NCI-H82 (cell line): ENCODE results near the gene STK32A.

ENCODE experiments used
- DNase-seq: peaks from one replicate; lab custom pipeline; 2025; lab: John Stamatoyannopoulos, UW

STK32A gene

GRCh38 chr5:147391781-147392180 lies 157.0 kb downstream of the STK32A start:
- peak; percentile 54 for DNase-seq

GRCh38 chr5:147393874-147394672 lies 159.2 kb downstream of the STK32A start:
- peak; percentile 11 for DNase-seq

DNA sequence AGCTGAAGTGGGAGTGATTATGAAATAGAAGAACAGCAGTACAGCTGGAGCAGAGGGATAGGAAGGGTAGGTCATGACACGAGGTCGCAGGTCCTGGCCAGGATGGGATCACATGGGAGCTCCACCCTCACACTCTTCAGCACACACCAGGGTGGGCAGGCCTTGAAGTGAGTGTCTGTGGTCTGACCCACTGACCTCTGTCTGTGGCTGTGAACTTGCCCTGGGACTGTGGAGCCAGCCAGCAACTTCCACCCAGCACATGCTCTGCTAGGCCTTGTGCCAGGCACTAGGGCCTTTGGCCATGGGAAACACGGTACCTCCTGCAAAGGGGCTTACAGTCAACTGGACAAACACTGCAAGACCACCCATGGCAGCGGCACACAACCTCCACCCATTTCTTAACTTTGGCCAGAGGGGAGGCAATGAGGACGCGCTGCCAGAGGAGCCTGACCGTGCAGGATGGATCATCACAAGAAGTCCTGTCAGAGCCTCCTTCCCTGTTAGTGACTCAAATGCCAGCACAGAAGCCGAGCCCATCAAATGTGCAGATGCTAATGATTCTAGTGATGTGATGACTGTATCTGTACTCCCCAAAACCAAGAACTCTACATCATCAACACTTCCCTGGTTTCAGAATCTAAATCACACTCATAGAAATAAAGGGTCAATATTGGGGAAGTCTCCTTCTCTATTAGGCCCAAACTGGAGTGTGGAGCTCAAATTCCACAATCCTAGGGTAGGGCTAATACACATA lies 161.4 kb downstream of the STK32A start:
- no peak for DNase-seq

DNA sequence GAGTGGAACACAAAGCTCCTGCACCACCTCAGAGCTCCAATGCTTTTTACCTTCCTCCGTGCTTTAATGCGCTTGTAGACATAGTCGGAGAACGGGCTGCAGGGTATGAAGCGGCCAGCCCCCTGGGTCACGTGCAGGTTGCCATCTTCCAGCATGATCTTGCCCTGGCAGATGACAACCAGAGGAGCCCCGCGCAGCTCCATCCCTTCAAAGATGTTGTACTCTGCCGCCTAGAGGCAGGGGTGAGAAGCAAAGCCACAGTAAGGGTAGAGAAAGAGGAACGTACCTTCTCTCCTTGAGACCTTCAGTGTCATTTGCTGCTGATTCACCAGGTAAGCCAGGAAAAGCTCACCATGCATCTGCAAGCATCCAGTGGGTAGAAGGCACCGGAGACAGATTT lies 162.8 kb downstream of the STK32A start:
- peak; percentile 19 for DNase-seq

- DNase-seq = no peak
These were observed 164.0 kb downstream of the STK32A start for GRCh38 chr5:147398860-147399259.

GRCh38 chr5:147400126-147400809 lies 165.4 kb downstream of the STK32A start:
- no peak for DNase-seq

GRCh38 chr5:147400881-147401280 lies 166.1 kb downstream of the STK32A start:
- no peak for DNase-seq

DNA sequence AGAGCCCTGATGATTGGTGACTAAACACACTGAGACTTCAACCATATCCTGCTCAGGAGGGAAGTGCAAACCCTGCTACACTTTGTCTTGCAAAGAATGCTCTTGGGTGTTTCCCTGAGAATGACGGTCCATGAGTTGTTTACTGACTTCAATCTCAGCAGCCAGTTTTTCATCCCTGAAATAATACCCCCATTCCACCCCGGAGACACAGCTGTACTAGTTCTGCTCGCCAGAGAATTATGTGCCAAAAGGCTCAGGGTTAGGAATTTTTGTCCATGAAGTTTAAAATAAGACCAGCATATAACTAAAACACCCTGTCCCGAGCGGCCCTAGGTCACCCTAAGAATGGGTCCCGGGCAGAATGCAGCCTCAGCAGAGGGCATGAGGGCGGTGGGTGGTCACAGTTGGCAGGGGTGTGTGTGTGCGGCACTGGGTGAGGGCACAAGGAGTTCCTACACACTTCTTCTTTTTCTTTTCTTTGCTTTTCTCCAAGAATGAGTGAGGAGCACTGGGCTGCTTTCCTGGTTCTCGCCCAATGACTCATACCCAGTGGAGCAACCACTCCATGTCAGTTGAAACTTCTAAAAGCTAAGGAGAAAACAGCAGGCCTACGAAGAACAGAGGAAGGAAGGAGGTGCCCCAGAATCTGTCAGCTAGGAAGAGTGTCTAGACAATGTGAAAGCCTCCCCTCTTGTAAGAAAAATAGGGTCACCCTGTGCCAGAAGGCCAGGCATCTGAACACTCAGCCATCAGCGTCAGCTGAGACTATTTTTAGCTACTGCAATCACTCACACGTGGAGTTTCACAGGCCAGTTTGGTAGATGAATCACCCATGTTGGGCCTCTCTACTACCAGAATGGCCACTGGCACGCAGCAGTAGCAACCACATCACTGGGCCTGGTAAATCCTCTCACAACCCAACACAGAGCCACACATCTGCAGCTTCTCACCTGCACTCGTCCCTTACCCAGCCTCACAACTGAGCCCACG lies 169.1 kb downstream of the STK32A start:
- no peak for DNase-seq

GRCh38 chr5:147404706-147405105 lies 169.9 kb downstream of the STK32A start:
- DNase-seq = no peak

DNA sequence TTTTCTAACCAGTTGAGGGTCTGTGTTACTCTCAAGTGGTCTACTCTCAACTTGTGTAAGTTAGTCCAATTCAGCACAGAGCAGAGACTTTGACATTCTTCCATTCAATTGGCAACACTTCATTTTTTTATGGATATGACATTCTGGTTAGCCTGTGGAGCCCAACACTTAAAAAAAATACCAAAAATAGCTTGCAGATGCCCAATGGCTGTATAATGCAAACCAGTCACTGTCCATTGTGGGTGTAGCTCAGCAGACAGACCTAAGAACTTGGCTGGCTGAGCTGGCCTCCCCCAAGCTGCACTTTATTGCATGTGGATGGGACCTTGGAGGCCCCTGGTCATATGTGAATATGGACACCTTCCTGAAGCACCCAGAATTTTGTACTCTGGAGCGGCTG lies 171.8 kb downstream of the STK32A start:
- no peak for DNase-seq

DNA sequence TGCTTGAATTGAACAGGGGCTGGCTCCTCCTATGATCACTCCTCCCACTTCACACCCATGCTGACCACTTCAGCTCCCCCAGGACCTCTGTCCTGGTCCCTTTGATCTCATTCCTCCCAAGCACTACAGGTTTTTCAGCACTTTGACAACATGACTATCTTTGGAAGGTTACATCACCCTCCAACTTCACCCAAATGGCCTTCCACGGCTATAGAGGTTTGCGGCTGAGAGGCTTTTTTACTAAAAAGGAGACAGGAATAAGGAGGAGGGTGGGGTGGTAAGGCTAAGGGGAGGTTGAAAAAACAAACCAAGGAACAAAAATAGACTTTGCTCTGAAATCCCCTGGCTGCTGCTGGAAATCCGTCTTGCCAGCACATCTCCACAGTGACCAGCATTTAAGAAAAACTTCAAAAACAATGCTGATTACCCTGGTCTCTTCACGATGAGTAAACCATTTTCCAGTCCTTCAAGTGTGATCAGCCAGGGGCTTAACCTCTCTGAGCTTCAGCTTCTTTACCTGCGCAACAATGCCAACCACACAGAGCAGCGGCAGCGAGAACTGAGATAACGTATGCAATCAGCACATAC lies 172.4 kb downstream of the STK32A start:
- no peak for DNase-seq

DNA sequence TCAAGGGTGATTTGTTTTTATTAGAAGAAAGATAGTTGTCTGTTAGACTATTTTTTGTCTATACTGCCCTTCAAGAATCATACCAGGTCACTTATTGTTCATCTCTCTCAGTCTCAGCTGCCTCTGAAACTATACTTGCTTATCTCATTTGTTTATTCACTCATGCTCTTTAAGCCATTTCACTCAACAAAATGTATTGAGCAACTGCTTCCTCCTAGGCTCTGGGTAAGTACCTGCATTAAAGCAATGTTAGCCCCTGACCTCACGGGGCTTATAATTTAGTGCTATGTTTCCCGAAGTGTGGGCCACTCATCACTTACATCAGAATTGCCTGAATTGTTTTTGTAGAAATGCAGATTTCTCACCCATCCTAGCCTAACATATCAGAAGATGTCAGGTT lies 174.2 kb downstream of the STK32A start:
- DNase-seq = no peak

DNA sequence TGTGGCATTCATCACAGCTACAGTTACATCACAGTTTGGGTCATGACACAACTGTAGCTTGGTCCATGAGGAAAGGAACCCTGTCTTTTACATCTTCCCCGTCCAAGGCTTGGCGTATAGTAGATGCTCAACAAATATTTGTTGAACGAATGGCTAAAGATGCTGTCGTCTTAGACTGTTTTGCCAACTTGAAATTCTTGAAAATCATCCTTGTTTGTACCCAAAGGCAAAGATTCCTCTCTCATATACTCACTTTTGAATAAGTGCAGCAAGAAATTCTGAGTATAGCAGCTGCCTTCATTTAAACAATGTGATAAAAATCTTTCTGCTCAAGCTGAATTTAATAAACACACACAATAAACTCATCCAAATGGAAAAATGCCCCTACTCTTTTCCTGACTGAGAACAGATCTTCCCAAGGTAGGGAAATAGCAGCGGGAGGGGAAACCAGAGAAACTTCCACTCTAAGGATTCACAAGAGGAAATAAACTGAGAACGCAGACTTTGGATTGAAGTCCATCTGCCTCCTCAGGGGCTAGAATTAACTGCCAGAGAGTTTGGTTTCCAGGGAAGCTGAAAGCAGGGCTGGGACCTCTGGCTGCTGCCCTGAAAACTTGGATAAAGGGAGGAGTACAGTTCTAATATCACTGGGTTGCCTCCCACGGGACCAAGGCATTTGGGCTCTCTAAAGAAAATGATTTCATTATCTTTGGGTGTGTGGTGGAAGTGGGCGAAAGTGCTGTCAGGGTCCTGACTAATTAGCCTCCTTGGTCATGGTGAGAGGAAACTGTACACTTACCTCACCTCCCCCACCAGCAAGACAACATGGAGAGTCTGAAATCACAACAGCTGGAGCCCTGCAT lies 175.9 kb downstream of the STK32A start:
- no peak for DNase-seq

- DNase-seq = no peak
These were observed 176.8 kb downstream of the STK32A start for GRCh38 chr5:147411359-147412319.

- DNase-seq = no peak
These were observed 177.7 kb downstream of the STK32A start for GRCh38 chr5:147412561-147412960.

GRCh38 chr5:147413266-147413665 lies 178.4 kb downstream of the STK32A start:
- DNase-seq = no peak

- DNase-seq = no peak
These were observed 180.8 kb downstream of the STK32A start for GRCh38 chr5:147415651-147416050.

- DNase-seq = no peak
These were observed 182.4 kb downstream of the STK32A start for GRCh38 chr5:147417135-147417813.
